Measurements from ENCODE around the gene OR6A2. TPM values are rescaled to one million over a fixed set of nuclear protein-coding genes. Genes with fewer than 3 reads are reported as not detected.

Gene OR6A2
- total RNA-seq, 1 experiment from 2014 or later = 0.07 TPM

GRCh38 chr11:6757373-6757967 is 42.0 kb downstream of the OR6A2 start:
- H3K9me3 ChIP-seq (ENCODE audit: low read length) = no peaks in the 10 kb centered on the region
- no peak overlapping the region for H3K4me2 ChIP-seq (ENCODE audit: low read length)
- H3K9me2 ChIP-seq (replicated peaks; ENCODE audit: low read length) = no peaks in the 10 kb centered on the region
- H2AFZ ChIP-seq (ENCODE audit: low read length) = no peak overlapping the region
- intact Hi-C loops (cut with micrococcal nuclease) = loop anchor here (1.0 kb wide), 3 partner anchors 20 to 378 kb away; no protein-coding TSS in a partner anchor
- TF ChIP-seq CTCF (conservative IDR thresholded peaks at IDR 0.05; ENCODE audit: low read depth, low read length) = peak; percentile 62
- TF ChIP-seq EZH2 (IDR thresholded peaks at IDR 0.05; ENCODE audit: low read length, unreplicated experiment) = no peak
- no peak overlapping the region for H3K27ac ChIP-seq (ENCODE audit: low read length)
- ChIA-PET CTCF (interaction anchor here (0.6 to 1.0 kb wide), 6 partner anchors 38 to 1212 kb away, joined by 3 to 6 read pairs (median 3); no protein-coding TSS in a partner anchor), POLR2A (ENCODE audit: unreplicated experiment) (no interaction called here)
- H4K20me1 ChIP-seq (ENCODE audit: low read length) = no peaks in the 10 kb centered on the region
- no peaks in the 10 kb centered on the region for H3K27me3 ChIP-seq (ENCODE audit: low read length)
- ATAC-seq = peak; percentile 89
- H3K36me3 ChIP-seq (ENCODE audit: low read depth, low read length) = no peaks in the 10 kb centered on the region
- H3K4me1 ChIP-seq (ENCODE audit: insufficient read depth, low read length) = no peaks in the 10 kb centered on the region
- no peaks in the 10 kb centered on the region for H3F3A ChIP-seq (ENCODE audit: low read length, unreplicated experiment)
- H3K4me3 ChIP-seq (ENCODE audit: low read length) = no peak overlapping the region
- BruUV-seq (replicated peaks) = no TSS peak
- H3K9ac ChIP-seq (ENCODE audit: low read length) = no peak overlapping the region
- peak; percentile 58 for DNase-seq
- no peaks in the 10 kb centered on the region for H3K79me2 ChIP-seq (ENCODE audit: low read length)

GRCh38 chr11:6755953-6756347 is 43.5 kb downstream of the OR6A2 start:
- no TSS peak for BruUV-seq (replicated peaks)
- no peaks in the 10 kb centered on the region for H3K27me3 ChIP-seq (ENCODE audit: low read length)
- H3K36me3 ChIP-seq (ENCODE audit: low read depth, low read length) = no peaks in the 10 kb centered on the region
- no peaks in the 10 kb centered on the region for H3K4me1 ChIP-seq (ENCODE audit: insufficient read depth, low read length)
- ChIA-PET CTCF (interaction anchor here (0.9 kb wide), 1 partner anchor 18 kb away, joined by 4 read pairs; no protein-coding TSS in a partner anchor), POLR2A (ENCODE audit: unreplicated experiment) (no interaction called here)
- H3K4me3 ChIP-seq (ENCODE audit: low read length) = no peak overlapping the region
- no peak for TF ChIP-seq EZH2phosphoT487 (IDR thresholded peaks at IDR 0.05; ENCODE audit: borderline replicate concordance, low read length)
- no peak for TF ChIP-seq EZH2 (IDR thresholded peaks at IDR 0.05; ENCODE audit: low read length, unreplicated experiment)
- TF ChIP-seq CTCF (conservative IDR thresholded peaks at IDR 0.05; ENCODE audit: low read depth, low read length) = no peak
- no peaks in the 10 kb centered on the region for H3K9me2 ChIP-seq (replicated peaks; ENCODE audit: low read length)
- no peak overlapping the region for H3K27ac ChIP-seq (ENCODE audit: low read length)
- H4K20me1 ChIP-seq (ENCODE audit: low read length) = no peaks in the 10 kb centered on the region
- ATAC-seq = no peak
- intact Hi-C loops (cut with micrococcal nuclease) = no loop called here
- no peaks in the 10 kb centered on the region for H3K9me3 ChIP-seq (ENCODE audit: low read length)
- H3K4me2 ChIP-seq (ENCODE audit: low read length) = no peak overlapping the region
- H3K9ac ChIP-seq (ENCODE audit: low read length) = no peak overlapping the region
- H3F3A ChIP-seq (ENCODE audit: low read length, unreplicated experiment) = no peaks in the 10 kb centered on the region
- DNase-seq = no peak
- H2AFZ ChIP-seq (ENCODE audit: low read length) = no peak overlapping the region
- no peaks in the 10 kb centered on the region for H3K79me2 ChIP-seq (ENCODE audit: low read length)

GRCh38 chr11:6755303-6755952 is 44.1 kb downstream of the OR6A2 start:
- no peak overlapping the region for H3K9ac ChIP-seq (ENCODE audit: low read length)
- no peaks in the 10 kb centered on the region for H3F3A ChIP-seq (ENCODE audit: low read length, unreplicated experiment)
- H3K4me1 ChIP-seq (ENCODE audit: insufficient read depth, low read length) = no peaks in the 10 kb centered on the region
- H3K9me2 ChIP-seq (replicated peaks; ENCODE audit: low read length) = no peaks in the 10 kb centered on the region
- no peaks in the 10 kb centered on the region for H3K27me3 ChIP-seq (ENCODE audit: low read length)
- H2AFZ ChIP-seq (ENCODE audit: low read length) = no peak overlapping the region
- no peaks in the 10 kb centered on the region for H4K20me1 ChIP-seq (ENCODE audit: low read length)
- intact Hi-C loops (cut with micrococcal nuclease) = no loop called here
- ATAC-seq (peak; percentile 61), DNase-seq (peak; percentile 60)
- no peak overlapping the region for H3K4me2 ChIP-seq (ENCODE audit: low read length)
- H3K36me3 ChIP-seq (ENCODE audit: low read depth, low read length) = no peaks in the 10 kb centered on the region
- no TSS peak for BruUV-seq (replicated peaks)
- POLR2A ChIA-PET (ENCODE audit: unreplicated experiment) = no interaction called here
- H3K4me3 ChIP-seq (ENCODE audit: low read length) = no peak overlapping the region
- H3K79me2 ChIP-seq (ENCODE audit: low read length) = no peaks in the 10 kb centered on the region
- H3K9me3 ChIP-seq (ENCODE audit: low read length) = no peaks in the 10 kb centered on the region
- TF ChIP-seq CTCF (conservative IDR thresholded peaks at IDR 0.05; ENCODE audit: low read depth, low read length) = peak; percentile 80
- TF ChIP-seq EZH2 (IDR thresholded peaks at IDR 0.05; ENCODE audit: low read length, unreplicated experiment) = no peak
- CTCF ChIA-PET = interaction anchor here (0.6 to 0.9 kb wide), 3 partner anchors 18 to 136 kb away, joined by 3 to 5 read pairs (median 4); partner anchors contain the start of gene TPP1
- H3K27ac ChIP-seq (ENCODE audit: low read length) = no peak overlapping the region
